OCI-LY1 (cell line): ENCODE data around the gene GRIA4.

Experiments
- H2AFZ ChIP-seq: fragments of 200-600 bp; sonication (generic), shearing (Covaris generic); 2 replicates; pipeline ENCODE4 v1.6.0; 2014; ENCODE audit warnings: antibody characterized with exemption, mild to moderate bottlenecking, low read length
- H3F3A ChIP-seq: fragments of 200-600 bp; sonication (generic), shearing (Covaris generic); 2 replicates; pipeline ENCODE4 v1.6.0; 2014; ENCODE audit warnings: mild to moderate bottlenecking, antibody characterized with exemption, low read length, moderate library complexity; ENCODE audit not compliant: insufficient read depth
- H3K27ac ChIP-seq: fragments of 200-600 bp; sonication (generic); 2 replicates; pipeline ENCODE4 v1.5.1; 2014; ENCODE audit warnings: low read length, mixed run types, mild to moderate bottlenecking, low read depth; ENCODE audit not compliant: poor library complexity, severe bottlenecking
- H3K27me3 ChIP-seq: fragments of 200-600 bp; sonication (generic); 2 replicates; pipeline ENCODE4 v1.6.0; 2014; ENCODE audit warnings: antibody characterized with exemption, mild to moderate bottlenecking, low read length, moderate library complexity; ENCODE audit not compliant: insufficient read depth
- H3K36me3 ChIP-seq: fragments of 200-600 bp; sonication (generic); 2 replicates; pipeline ENCODE4 v1.6.1; 2014; ENCODE audit warnings: mild to moderate bottlenecking, antibody characterized with exemption, low read length, moderate library complexity, mixed read lengths; ENCODE audit not compliant: insufficient read depth
- H3K4me1 ChIP-seq: fragments of 200-600 bp; sonication (generic); 2 replicates; pipeline ENCODE4 v1.5.1; 2014; ENCODE audit warnings: mild to moderate bottlenecking, low read length, moderate library complexity; ENCODE audit not compliant: insufficient read depth, severe bottlenecking
- H3K4me2 ChIP-seq: fragments of 200-600 bp; sonication (generic), shearing (Covaris generic); 2 replicates; pipeline ENCODE4 v1.6.1; 2014; ENCODE audit warnings: low read length
- H3K4me3 ChIP-seq: fragments of 200-600 bp; sonication (generic); 2 replicates; pipeline ENCODE4 v1.5.1; 2014; ENCODE audit warnings: low read length, low read depth, mild to moderate bottlenecking, mixed read lengths; ENCODE audit not compliant: poor library complexity, severe bottlenecking
- H3K79me2 ChIP-seq: fragments of 200-600 bp; shearing (Covaris generic); 2 replicates; pipeline ENCODE4 v1.6.1; 2016; ENCODE audit warnings: mixed run types, low read length, mixed read lengths; ENCODE audit not compliant: insufficient read depth
- H3K9ac ChIP-seq: fragments of 200-600 bp; sonication (generic), shearing (Covaris generic); 2 replicates; pipeline ENCODE4 v1.6.1; 2014; ENCODE audit warnings: mild to moderate bottlenecking, low read length, mixed read lengths
- H3K9me2 ChIP-seq: fragments of 200-600 bp; sonication (generic), shearing (Covaris generic); 2 replicates; pipeline ENCODE4 v1.6.1; 2014; ENCODE audit warnings: low read depth, mild to moderate bottlenecking, low read length, mixed read lengths
- H3K9me3 ChIP-seq: fragments of 200-600 bp; shearing (Covaris generic); 2 replicates; pipeline ENCODE4 v1.6.1; 2014; ENCODE audit warnings: low read length, mixed read lengths
- H4K20me1 ChIP-seq: fragments of 200-600 bp; sonication (generic), shearing (Covaris generic); 2 replicates; pipeline ENCODE4 v1.6.0; 2016; ENCODE audit warnings: mild to moderate bottlenecking, low read length; ENCODE audit not compliant: insufficient read depth
- EZH2 ChIP-seq: fragments of 200-600 bp; sonication (generic), shearing (Covaris generic); IDR thresholded peaks from 2 replicates; pipeline ENCODE4 v1.8.0; 2017; ENCODE audit warnings: borderline replicate concordance, mixed run types, mild to moderate bottlenecking, antibody characterized with exemption, low read length, moderate library complexity, mixed read lengths
- TF ChIP-seq, protein P1 (sequence below): fragments of 200-600 bp; sonication (generic), shearing (Covaris generic); IDR thresholded peaks from 2 replicates; pipeline ENCODE4 v1.5.1; 2017; ENCODE audit warnings: mild to moderate bottlenecking, antibody characterized with exemption, low read length, moderate library complexity, mixed read lengths

GRIA4 gene

DNA sequence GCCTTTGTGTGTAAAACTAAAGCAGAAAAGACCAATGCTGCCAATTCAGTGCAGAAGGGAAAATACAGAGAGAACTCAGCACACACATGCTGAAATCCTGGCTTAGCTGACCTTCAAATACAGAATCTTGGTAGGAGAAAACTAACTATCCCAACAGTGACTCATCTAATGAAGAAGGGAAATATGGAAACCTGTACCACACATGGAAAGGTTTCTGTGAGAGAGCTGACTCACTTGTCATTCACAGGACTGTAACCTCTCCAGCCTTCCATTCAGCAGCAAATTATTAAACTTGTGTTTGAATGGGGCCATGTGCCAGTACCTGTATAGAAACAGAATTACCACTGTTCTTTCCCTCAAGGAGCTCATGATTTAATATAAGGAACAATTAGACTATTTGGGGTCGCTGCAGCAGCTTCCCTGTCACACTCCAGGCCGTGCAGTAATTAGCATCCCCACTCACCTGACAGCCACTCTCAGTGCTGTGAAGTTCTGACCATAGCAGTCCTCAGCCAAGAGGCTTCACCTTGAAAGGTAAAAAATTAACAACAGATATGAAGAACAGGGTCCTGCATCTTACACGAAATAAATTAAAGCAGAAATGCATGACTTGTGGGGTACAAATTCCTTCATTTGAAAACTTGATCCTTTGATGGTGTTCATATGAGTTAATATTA, 358.3 kb downstream of the GRIA4 start:
- no peak overlapping the region for H3K4me3 ChIP-seq
- no peaks in the 10 kb centered on the region for H3K4me1 ChIP-seq
- no peaks in the 10 kb centered on the region for H3K79me2 ChIP-seq
- no peaks in the 10 kb centered on the region for H3F3A ChIP-seq
- no peaks in the 10 kb centered on the region for H3K9me3 ChIP-seq
- H3K36me3 ChIP-seq: no peaks in the 10 kb centered on the region
- no peaks in the 10 kb centered on the region for H3K9me2 ChIP-seq
- TF ChIP-seq, protein P1, sequence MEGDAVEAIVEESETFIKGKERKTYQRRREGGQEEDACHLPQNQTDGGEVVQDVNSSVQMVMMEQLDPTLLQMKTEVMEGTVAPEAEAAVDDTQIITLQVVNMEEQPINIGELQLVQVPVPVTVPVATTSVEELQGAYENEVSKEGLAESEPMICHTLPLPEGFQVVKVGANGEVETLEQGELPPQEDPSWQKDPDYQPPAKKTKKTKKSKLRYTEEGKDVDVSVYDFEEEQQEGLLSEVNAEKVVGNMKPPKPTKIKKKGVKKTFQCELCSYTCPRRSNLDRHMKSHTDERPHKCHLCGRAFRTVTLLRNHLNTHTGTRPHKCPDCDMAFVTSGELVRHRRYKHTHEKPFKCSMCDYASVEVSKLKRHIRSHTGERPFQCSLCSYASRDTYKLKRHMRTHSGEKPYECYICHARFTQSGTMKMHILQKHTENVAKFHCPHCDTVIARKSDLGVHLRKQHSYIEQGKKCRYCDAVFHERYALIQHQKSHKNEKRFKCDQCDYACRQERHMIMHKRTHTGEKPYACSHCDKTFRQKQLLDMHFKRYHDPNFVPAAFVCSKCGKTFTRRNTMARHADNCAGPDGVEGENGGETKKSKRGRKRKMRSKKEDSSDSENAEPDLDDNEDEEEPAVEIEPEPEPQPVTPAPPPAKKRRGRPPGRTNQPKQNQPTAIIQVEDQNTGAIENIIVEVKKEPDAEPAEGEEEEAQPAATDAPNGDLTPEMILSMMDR: no peak
- no peak for TF ChIP-seq EZH2
- no peak overlapping the region for H3K27ac ChIP-seq
- no peak overlapping the region for H3K4me2 ChIP-seq
- H3K27me3 ChIP-seq: no peaks in the 10 kb centered on the region; the same call in 1 of the 2 replicates
- no peak overlapping the region for H3K9ac ChIP-seq
- H2AFZ ChIP-seq: no peak overlapping the region
- H4K20me1 ChIP-seq: no peaks in the 10 kb centered on the region

DNA sequence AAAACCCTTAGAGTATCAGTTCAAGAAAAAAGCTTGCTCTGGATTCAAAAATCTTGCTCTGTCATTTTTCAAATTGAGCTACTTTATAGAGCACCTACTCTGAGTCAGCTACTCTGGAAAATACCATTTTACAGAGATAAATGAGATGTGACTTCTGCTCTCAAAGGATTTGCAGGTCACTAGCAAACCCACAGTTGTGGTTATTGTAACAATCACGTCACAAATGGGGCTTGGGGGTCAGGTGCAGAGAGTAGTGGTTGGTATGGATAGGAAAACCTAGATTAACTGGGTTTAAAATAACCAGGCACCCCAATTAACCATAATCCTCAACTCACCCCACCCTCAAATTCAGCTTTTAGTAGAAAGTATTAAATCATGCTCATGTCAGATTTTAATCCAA, 359.9 kb downstream of the GRIA4 start:
- H3K9me3 ChIP-seq: no peaks in the 10 kb centered on the region
- no peak overlapping the region for H2AFZ ChIP-seq
- H3K27ac ChIP-seq: no peak overlapping the region
- H4K20me1 ChIP-seq: no peaks in the 10 kb centered on the region
- no peaks in the 10 kb centered on the region for H3F3A ChIP-seq
- H3K4me1 ChIP-seq: no peaks in the 10 kb centered on the region
- no peak overlapping the region for H3K4me3 ChIP-seq
- TF ChIP-seq EZH2: no peak
- TF ChIP-seq, protein P1: no peak
- no peaks in the 10 kb centered on the region; the same call in 1 of the 2 replicates for H3K27me3 ChIP-seq
- no peak overlapping the region for H3K4me2 ChIP-seq
- H3K79me2 ChIP-seq: no peaks in the 10 kb centered on the region
- H3K9me2 ChIP-seq: no peaks in the 10 kb centered on the region
- H3K9ac ChIP-seq: no peak overlapping the region
- no peaks in the 10 kb centered on the region for H3K36me3 ChIP-seq

DNA sequence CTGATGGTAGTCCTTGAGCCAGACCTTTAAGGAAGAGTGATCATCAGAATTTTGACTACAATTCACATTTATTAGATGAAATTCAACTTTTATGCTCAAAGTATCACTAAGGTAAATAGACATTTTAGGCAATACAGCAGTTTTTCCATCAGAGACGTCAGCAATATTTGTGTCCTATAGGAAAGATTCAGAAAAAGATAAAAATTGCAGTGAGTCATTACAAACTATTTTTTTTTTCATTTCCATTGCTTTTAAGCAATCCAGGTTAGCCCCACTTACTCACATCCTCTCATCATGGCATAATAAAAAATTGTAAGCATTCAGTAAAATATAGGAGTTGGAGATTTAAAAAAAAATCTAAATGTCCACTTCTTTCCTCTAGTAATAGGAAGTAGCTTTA, 365.3 kb downstream of the GRIA4 start:
- Histone ChIP-seq H3K27me3 (no peaks in the 10 kb centered on the region), H4K20me1 (no peaks in the 10 kb centered on the region), H3K9ac (no peak overlapping the region), H3K9me3 (no peaks in the 10 kb centered on the region), H2AFZ (no peak overlapping the region), H3K4me1 (no peaks in the 10 kb centered on the region), H3K4me2 (no peak overlapping the region), H3K79me2 (no peaks in the 10 kb centered on the region), H3K27ac (no peak overlapping the region), H3K36me3 (no peaks in the 10 kb centered on the region), H3K4me3 (no peak overlapping the region), H3F3A (no peaks in the 10 kb centered on the region), H3K9me2 (no peaks in the 10 kb centered on the region)
- no peak for TF ChIP-seq EZH2
- TF ChIP-seq, protein P1: no peak
